Right atrium auricular region (tissue), 2 donors: Measurements from ENCODE around the gene MAP7D2. TPM values are rescaled to one million over a fixed set of nuclear protein-coding genes. Genes with fewer than 3 reads are reported as not detected.

Experiments used
- DNase-seq: peaks from one replicate; pipeline ENCODE4 v3.0.0-alpha.2; 2019; ENCODE audit warnings: low spot score
- H3K27ac ChIP-seq, 2 donors: fragments of 200-600 bp; sonication (generic); 1 replicate in 1 of 2; 2 replicates in 1 of 2; pipeline ENCODE4 v1.5.1; 2016 to 2019
- H3K27me3 ChIP-seq, 2 donors: fragments of 200-600 bp; sonication (generic); one replicate each; pipeline versions ENCODE4 v1.5.1 to v1.6.0; 2017 to 2019
- H3K36me3 ChIP-seq: fragments of 200-600 bp; sonication (generic); one replicate; pipeline ENCODE4 v1.5.1; 2016
- H3K4me1 ChIP-seq, 2 donors: fragments of 200-600 bp; sonication (generic); one replicate each; pipeline versions ENCODE4 v1.5.1 to v1.6.0; 2017 to 2019
- H3K4me3 ChIP-seq, 2 donors: fragments of 200-600 bp; sonication (generic); 1 replicate in 1 of 2; 2 replicates in 1 of 2; pipeline ENCODE4 v1.5.1; 2017 to 2019; ENCODE audit warnings: mild to moderate bottlenecking in 1 of 2, moderate library complexity in 1 of 2
- H3K9me3 ChIP-seq, 2 donors: fragments of 200-600 bp; sonication (generic); one replicate each; pipeline ENCODE4 v1.5.1; 2019
- CTCF ChIP-seq, 2 donors: fragments of 200-600 bp; sonication (generic); IDR thresholded peaks; one replicate each; pipeline ENCODE4 v1.5.1; 2019; ENCODE audit warnings: antibody characterized with exemption in 2 of 2
- total RNA-seq, 2 donors: library from RNA; depleted of rRNA; stranded (reverse); fragments of >200 nt; gene quantifications; one replicate each; pipeline ENCODE4 v1.1.0, GENCODE V29; 2016

The MAP7D2 gene
- total RNA-seq, 2 donors from 2014 or later: 0.24 to 0.56 TPM

GRCh38 chrX:20067709-20068561 is 48.8 kb downstream of the MAP7D2 start:
- H3K27ac ChIP-seq: no peak overlapping the region
- H3K4me1 ChIP-seq: no peaks in the 10 kb centered on the region
- TF ChIP-seq CTCF (IDR thresholded peaks at IDR 0.05): no peak
- no peaks in the 10 kb centered on the region for H3K36me3 ChIP-seq
- H3K27me3 ChIP-seq: no peaks in the 10 kb centered on the region
- DNase-seq: peak; percentile 86
- no peak overlapping the region for H3K4me3 ChIP-seq
- no peaks in the 10 kb centered on the region for H3K9me3 ChIP-seq

GRCh38 chrX:20066968-20067708 is 49.6 kb downstream of the MAP7D2 start:
- Histone ChIP-seq H3K27me3 (no peaks in the 10 kb centered on the region), H3K36me3 (no peaks in the 10 kb centered on the region), H3K4me1 (no peaks in the 10 kb centered on the region), H3K9me3 (no peaks in the 10 kb centered on the region), H3K27ac (no peak overlapping the region), H3K4me3 (no peak overlapping the region)
- peak in 1 of 2 donors; percentile 36 for TF ChIP-seq CTCF (IDR thresholded peaks at IDR 0.05)
- no peak for DNase-seq

GRCh38 chrX:20063716-20064351 is 52.9 kb downstream of the MAP7D2 start:
- DNase-seq: no peak

GRCh38 chrX:20063153-20063552 is 53.6 kb downstream of the MAP7D2 start:
- Histone ChIP-seq H3K4me3 (no peak overlapping the region), H3K27ac (no peak overlapping the region), H3K36me3 (no peaks in the 10 kb centered on the region), H3K9me3 (no peaks in the 10 kb centered on the region), H3K27me3 (no peaks in the 10 kb centered on the region), H3K4me1 (no peaks in the 10 kb centered on the region)
- no peak for DNase-seq
- TF ChIP-seq CTCF (IDR thresholded peaks at IDR 0.05): no peak

More at GRCh38 chrX:20063716-20064351, 52.9 kb downstream of the MAP7D2 start:
- no peak overlapping the region for H3K4me3 ChIP-seq
- H3K27me3 ChIP-seq: no peaks in the 10 kb centered on the region
- H3K4me1 ChIP-seq: no peaks in the 10 kb centered on the region
- no peak overlapping the region for H3K27ac ChIP-seq
- H3K9me3 ChIP-seq: no peaks in the 10 kb centered on the region
- no peaks in the 10 kb centered on the region for H3K36me3 ChIP-seq
- no peak for TF ChIP-seq CTCF (IDR thresholded peaks at IDR 0.05)

GRCh38 chrX:20061855-20062254 is 54.9 kb downstream of the MAP7D2 start:
- TF ChIP-seq CTCF (IDR thresholded peaks at IDR 0.05): no peak
- Histone ChIP-seq H3K4me1 (no peaks in the 10 kb centered on the region), H3K27ac (no peak overlapping the region), H3K9me3 (no peaks in the 10 kb centered on the region), H3K36me3 (no peaks in the 10 kb centered on the region), H3K27me3 (no peaks in the 10 kb centered on the region), H3K4me3 (no peak overlapping the region)
- no peak for DNase-seq
